GM19324 (cell line): ENCODE results near the gene KDM4B.

Experiments
- ATAC-seq: cut with Tn5 transposase; IDR thresholded peaks from one replicate; pipeline ENCODE4 v1.9.1; 2021; ENCODE audit warnings: mild to moderate bottlenecking, moderate library complexity; ENCODE audit not compliant: unreplicated experiment, low FRiP score

The KDM4B gene

GRCh38 chr19:5081443-5082161, 112.7 kb downstream of the KDM4B start:
- no peak for ATAC-seq

- no peak for ATAC-seq
Measured at GRCh38 chr19:5083547-5083965, 114.6 kb downstream of the KDM4B start.

- no peak for ATAC-seq
Measured at GRCh38 chr19:5085566-5085965, 116.7 kb downstream of the KDM4B start.

- no peak for ATAC-seq
Measured at GRCh38 chr19:5086230-5086629, 117.3 kb downstream of the KDM4B start.

- no peak for ATAC-seq
Measured at GRCh38 chr19:5086725-5087439, 118.0 kb downstream of the KDM4B start.

- ATAC-seq, result no peak
Measured at GRCh38 chr19:5089283-5089682, 120.4 kb downstream of the KDM4B start.

GRCh38 chr19:5090465-5091017, 121.6 kb downstream of the KDM4B start:
- no peak for ATAC-seq

GRCh38 chr19:5091018-5091683, 122.2 kb downstream of the KDM4B start:
- no peak for ATAC-seq

- ATAC-seq, result no peak
Measured at GRCh38 chr19:5091684-5092480, 123.0 kb downstream of the KDM4B start.

- ATAC-seq, result no peak
Measured at GRCh38 chr19:5092481-5092843, 123.5 kb downstream of the KDM4B start.

GRCh38 chr19:5093297-5093928, 124.5 kb downstream of the KDM4B start:
- ATAC-seq, result no peak

- ATAC-seq, result no peak
Measured at GRCh38 chr19:5093948-5094718, 125.2 kb downstream of the KDM4B start.

- ATAC-seq, result no peak
Measured at GRCh38 chr19:5094768-5095567, 126.1 kb downstream of the KDM4B start.

- ATAC-seq, result no peak
Measured at GRCh38 chr19:5095568-5095850, 126.6 kb downstream of the KDM4B start.

GRCh38 chr19:5096536-5096935, 127.6 kb downstream of the KDM4B start:
- no peak for ATAC-seq

GRCh38 chr19:5097331-5097930, 128.5 kb downstream of the KDM4B start:
- ATAC-seq, result no peak

GRCh38 chr19:5097959-5098623, 129.2 kb downstream of the KDM4B start:
- no peak for ATAC-seq

GRCh38 chr19:5098646-5099045, 129.7 kb downstream of the KDM4B start:
- no peak for ATAC-seq
